CD4-positive, alpha-beta T cell treated with Interleukin-1 beta for 1 hour (primary cell): ENCODE measurements around the gene TSSK3.
A peak's percentile ranks its signal among the peaks of the same experiment; 100 is the strongest.

Source experiments
- DNase-seq, 2 donors: peaks; one replicate each; pipeline ENCODE4 v3.0.0-alpha.2; 2020 to 2022

Gene TSSK3, protein sequence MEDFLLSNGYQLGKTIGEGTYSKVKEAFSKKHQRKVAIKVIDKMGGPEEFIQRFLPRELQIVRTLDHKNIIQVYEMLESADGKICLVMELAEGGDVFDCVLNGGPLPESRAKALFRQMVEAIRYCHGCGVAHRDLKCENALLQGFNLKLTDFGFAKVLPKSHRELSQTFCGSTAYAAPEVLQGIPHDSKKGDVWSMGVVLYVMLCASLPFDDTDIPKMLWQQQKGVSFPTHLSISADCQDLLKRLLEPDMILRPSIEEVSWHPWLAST

DNA sequence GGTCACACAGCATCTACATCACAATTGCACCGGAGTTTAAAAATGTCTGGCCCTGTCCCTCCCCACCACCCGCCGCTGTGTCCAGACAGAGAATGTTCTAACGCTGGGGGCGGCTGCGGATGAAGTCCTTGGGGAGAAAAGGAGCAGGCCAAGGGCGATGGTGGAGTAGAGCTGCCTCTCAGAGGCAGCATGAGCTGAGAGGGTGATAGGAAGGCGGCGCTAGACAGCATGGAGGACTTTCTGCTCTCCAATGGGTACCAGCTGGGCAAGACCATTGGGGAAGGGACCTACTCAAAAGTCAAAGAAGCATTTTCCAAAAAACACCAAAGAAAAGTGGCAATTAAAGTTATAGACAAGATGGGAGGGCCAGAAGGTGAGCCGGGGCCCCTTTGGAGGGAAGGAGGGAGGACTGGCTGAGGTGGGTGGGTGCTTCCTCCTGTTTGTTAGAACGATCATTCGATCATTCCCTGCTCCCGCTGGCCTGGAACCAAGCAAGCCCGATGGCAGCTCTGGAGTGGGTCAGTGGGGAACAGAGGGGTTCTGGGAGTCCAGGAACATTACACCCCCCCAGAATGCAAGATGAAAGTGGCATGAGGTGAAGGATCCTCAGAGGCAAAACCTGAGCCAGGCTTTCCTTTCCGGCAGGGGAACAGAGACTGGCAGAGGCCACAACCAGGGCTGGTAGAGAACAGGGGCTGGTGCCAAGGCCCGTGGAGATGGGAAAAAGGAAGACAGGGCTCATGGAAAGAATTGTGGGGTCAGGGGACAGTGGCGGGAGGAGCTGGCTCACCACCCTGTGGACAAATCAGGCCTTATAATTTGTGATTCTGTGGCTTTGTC is at the start of gene TSSK3, which contains the start of gene FAM229A:
Gene TSSK3, plus strand, starts transcription at position 66 of the 840 bp plus-strand sequence. Its CDS starts 163 bp downstream, at position 229.
Gene FAM229A, minus strand, starts transcription at position 12 of the 840 bp plus-strand sequence. CDS start 394 bp downstream, outside the sequence.
- no peak for DNase-seq

DNA sequence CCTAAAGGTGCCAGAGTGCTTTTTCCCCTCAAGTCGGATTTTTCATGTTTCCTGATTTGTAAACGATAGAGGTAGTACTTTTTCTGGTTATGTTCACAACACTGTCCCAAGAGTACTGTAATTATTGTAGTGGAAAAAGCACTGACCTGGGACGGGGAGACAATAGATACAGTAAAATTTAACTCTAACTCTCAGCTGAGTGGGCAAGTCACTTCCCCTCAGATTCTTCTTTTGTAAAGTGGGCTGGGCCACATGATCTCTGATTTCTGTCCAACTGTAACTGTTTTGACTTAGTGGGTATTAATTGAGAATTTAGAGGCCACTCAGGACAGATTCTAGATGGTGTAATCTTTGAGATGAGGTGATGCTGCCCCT is 45.4 kb upstream of the TSSK3 start:
- no peak for DNase-seq

DNA sequence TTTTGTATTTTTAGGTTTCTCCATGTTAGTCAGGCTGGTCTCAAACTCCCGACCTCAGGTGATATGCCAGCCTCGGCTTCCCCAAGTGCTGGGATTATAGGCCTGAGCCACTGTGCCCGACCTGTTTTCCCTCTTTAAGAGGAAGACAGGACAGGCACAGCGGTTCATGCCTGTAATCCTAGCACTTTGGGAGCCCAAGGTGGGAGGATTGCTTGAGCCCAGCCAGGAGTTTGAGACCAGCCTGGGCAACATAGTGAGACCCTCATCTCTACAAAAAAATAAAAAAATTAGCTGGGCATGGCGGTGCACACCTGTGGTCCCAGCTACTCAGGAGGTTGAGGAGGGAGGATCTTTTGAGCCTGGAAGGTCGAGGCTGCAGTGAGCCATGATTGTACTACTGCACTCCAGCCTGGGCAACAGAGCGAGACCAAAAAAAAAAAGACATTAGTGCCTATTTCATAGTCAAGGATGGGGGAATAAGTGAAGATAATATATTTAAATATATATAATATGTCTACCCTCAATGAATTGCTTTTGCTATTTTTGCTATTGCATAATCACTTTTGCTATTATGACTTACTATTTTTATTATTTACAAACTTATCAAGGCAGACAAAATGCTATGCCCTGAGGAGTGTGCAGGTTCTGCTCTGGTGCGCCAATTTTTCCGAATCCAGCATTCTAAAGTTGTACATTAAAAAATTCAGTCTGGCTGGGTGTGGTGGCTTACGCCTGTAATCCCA is 44.0 kb upstream of the TSSK3 start:
- DNase-seq, result no peak

DNA sequence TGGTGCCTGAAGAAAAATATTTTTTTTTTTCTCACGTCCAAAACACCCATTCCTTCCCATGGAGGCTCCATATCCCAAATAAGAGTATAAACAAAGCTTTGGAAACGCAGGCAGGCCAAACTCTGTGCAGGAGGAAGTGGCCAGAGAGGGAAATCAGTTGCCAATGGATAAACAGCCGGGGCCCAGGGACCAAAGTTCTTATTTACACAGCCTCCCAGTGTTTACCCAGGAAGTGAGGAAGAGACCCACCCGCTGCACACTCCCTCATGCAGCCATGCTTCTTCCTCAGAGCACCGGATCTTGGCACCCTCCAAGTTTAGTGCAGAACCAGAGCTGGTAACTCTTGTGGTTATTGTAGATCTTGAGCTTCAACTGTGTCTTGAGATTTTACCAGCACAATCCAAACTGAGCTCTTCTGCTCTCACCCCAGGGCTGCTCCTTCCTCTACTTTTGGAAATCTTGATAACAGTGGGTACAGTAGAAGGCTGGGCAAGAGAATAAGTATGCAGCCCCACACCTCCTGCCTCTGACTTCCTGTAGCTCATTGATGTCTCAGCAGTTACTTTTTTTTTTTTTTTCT is 40.5 kb upstream of the TSSK3 start:
- DNase-seq, result peak; percentile 26 to 49

DNA sequence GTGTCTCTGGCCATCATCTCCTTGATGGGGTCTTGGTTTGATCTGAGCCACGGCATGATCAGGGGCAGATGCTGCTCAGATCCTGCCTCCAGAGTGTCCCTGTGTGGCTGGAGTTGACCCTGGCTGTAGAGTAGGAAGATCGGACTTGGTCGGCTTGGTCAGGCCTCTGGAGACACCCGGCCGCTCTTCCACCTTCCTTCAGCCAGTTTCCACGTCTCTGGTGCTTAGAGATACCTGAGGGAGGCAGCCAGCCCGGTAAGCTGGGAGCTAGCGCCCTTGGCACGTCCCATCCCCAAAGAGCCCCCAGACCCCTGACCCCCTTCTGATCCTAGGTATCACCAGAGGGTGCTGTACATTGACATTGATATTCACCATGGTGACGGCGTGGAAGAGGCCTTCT is 35.1 kb upstream of the TSSK3 start:
- no peak for DNase-seq

DNA sequence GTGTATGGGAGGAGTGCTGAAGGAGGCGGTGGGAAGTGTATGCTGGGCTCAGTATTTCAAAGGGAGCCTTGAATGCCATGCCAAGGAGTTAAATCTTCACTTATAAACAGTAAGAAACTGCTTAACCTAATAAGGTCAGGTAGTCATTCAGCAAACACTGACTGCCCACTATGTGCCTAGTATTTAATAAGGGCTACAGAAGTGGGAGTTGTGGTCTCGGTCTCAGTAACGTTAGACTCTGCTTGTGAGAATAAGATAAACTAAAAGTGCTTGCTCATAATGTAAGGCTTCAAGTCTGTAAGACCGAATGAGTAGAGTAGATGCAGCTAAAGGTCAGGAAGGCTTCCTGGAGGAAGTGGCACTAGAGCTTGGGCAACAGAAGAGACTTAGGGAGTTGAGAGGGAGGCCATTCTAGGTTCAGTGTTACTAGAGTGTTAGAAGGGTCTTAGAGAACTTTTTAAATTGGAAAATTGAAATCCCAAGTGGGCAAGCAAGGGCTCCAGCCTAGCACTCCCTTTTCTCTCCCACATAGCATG is 32.3 kb upstream of the TSSK3 start:
- no peak for DNase-seq

DNA sequence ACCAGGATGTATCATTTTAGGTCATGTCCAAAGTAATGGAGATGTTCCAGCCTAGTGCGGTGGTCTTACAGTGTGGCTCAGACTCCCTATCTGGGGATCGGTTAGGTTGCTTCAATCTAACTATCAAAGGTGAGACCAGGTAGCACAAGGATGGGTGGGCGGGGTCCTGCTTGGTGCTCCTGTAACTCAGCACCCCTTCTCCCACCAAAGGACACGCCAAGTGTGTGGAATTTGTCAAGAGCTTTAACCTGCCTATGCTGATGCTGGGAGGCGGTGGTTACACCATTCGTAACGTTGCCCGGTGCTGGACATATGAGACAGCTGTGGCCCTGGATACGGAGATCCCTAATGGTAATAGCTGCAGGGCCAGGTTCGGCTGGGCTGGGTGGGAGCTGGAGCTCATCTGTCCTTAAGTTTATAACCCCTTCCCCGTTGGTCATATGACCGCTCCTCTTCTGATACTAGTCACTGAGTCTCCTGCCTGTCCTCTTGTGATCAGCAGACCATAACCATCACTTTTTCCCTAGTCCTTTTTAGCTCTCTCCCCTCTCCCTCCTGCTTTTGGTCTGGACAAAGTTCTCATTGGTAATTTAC is 31.7 kb upstream of the TSSK3 start:
- DNase-seq, result no peak

DNA sequence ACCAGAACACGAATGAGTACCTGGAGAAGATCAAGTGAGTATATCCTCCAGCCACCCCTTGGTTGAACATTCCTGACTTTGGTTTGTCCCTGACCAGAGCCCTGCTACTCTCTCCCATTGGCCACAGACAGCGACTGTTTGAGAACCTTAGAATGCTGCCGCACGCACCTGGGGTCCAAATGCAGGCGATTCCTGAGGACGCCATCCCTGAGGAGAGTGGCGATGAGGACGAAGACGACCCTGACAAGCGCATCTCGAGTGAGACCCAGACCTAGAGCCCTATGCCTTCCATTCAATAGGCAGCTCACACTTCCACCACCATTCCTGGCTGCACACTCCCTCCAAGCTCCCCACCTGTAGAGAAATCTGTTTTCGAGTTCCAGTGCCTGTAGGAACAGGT is 30.8 kb upstream of the TSSK3 start:
- no peak for DNase-seq

DNA sequence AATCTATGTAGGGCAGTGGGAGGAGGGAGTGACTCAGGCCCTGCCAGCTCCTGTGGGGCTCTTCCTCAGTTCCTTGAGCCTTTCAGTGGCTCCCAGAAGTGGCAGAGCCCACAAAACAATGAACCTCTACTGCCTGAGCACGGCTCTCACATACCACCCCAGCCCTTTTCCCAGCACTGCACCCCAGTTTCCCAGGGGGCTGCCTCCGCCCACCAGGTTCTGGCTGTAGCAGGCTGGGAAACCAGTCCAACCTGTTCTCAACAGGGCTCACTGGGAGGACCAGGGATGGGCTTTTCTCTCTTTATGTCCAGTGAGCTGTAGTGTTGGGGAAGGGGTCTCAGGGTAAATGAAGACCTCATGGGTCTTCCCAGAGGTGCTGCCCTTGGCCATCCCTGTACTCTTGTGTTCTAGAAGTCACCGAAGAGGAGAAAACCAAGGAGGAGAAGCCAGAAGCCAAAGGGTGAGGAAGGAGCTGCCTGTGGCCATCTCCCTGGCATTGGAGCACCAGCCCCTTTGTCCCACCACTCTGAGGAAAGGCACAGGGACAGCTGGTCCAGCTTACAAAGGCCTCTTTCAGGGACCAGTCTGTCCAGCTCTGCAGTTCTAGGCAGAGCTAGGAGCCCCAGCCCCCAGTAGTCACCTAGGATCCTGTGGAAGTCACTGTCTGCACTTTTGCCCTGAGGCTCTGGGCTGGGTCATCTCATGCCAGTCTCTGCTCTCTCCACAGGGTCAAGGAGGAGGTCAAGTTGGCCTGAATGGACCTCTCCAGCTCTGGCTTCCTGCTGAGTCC is 29.9 kb upstream of the TSSK3 start:
- no peak for DNase-seq

DNA sequence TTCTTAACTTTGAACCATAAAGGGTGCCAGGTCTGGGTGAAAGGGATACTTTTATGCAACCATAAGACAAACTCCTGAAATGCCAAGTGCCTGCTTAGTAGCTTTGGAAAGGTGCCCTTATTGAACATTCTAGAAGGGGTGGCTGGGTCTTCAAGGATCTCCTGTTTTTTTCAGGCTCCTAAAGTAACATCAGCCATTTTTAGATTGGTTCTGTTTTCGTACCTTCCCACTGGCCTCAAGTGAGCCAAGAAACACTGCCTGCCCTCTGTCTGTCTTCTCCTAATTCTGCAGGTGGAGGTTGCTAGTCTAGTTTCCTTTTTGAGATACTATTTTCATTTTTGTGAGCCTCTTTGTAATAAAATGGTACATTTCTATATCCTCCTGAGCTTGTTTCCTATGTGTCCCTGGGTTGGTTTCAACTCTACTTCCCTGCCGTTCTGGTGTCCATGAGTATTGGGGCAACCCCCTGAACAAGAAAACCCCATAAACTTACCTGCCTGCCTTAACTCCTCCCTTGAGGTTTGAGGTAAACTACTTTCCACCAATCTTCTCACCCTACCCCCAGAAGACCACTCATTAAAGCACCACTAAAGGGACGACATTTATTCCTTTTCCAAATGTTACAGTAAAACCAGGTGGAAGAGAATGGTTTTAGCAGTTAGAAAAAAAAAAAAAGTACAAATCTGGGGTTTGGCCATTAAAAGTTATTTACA is 28.9 kb upstream of the TSSK3 start:
- no peak for DNase-seq

DNA sequence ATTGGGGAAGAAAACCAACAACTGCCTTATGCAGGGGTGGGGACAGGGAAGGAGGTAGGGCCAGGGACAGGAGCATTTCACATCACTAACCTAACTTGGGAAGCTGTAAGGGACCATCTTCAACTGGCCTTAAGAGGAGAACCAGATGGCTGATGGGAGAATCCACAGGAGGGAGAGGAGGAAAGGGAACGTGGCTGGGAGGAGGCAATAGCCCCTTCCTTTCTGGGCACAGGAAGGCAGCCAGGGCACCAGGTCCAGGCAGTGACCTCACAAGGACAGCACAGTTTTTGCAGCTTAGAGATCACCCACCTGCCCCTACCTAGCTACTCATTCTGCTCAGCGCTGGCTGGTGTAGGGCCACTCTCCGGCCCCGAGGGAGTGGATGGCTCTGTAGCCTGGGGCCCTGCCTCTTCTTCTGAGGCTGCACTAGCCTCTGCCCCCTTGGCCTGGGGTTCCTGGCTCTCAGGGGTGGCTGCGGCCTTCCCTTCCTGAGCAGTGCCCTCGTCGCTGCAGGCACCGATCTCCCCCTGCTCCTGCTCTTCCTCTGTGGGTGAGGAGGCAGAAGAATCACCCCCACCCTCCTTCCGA is 28.0 kb upstream of the TSSK3 start:
- DNase-seq, result no peak

DNA sequence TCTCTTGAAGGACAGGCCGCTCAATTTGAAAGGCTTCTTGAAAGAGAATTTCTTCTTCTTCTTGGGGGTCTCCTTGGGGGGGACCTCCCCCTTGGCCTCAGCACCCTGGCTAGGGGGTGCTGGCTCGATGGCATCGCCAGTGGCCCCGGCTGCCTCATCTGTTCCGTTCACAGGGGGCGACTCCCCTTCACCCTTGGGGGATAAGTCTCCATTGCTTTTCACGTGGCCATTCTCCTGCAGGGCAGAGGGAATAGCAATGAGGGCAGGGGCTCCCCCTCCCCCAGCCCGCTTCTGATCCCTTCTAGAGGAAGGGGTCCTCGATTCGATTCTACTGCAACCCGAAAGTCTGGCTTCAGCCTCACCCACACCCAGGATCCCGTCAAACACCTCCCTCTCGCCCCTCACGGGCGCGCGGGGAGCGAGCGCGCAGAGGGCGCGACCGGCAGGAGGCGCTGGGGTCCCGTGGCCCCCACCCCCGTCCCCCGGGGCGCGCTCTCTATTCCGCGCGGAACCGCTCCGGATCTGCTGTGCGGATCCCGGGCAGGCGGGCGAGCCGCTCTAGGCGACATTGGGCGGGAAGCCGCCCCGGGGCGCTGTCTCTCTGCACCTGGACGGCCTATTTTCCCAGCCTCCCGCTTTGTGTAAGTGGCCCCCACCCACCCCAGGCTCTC is 27.3 kb upstream of the TSSK3 start:
- DNase-seq, result peak; percentile 68 to 70

DNA sequence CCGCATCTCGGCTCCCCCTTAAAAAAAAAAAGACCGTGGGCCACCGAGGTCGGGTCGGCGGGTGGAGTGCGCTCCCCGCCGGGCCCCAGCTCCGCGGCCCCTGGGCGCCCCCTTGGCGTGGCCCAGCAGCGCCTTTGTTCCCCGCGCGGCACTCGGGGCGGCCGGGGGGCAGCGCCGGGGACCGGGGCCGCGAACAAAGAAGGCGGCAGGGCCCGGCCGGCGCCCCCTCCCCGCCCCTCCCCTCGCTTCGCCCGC is 26.9 kb upstream of the TSSK3 start:
- DNase-seq, result no peak

DNA sequence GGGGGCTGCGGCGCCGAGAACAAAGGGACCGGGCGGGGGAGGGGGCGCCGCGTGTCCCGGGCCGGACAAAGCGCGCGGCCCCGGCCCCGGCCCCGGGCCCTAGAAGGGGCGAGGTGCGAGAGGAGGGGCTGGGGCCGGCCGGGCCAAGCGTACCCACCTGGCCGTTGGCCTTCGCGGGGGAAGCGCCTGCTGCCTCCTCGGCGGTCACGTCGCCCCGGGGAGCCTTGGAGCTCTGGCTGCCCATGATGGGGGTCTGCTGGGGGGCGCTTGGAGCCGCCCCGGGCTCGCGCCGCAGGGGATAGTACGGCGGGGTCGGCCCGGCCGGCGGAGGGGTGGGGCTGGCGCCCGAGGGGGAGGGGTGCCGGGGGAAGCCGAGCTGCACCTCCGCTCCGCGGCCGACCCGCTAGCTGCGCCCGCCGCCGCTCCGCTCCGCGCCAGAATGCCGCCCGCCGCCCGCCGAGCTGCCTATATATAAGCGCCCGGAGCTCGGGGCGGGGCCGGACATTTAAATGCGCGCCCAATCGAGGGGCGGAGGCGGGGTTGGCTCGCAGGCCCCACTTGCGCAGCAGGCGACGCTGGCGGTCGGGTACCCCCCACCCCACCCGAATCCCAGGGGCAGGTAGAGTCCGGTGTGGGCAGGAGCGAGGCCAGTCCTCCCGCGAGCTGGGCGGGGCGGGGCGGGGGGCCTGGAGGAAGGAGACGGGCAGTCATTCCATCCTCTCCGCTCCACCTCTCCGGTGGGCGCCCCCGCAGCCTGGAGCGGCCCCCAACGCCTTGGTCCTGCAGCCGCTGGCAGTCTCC is 26.3 kb upstream of the TSSK3 start, which contains the start of gene MARCKSL1:
Gene MARCKSL1, minus strand, starts transcription at position 444 of the 801 bp plus-strand sequence. Its CDS starts 200 bp downstream, at position 244.
- peak; percentile 89 to 90 for DNase-seq

DNA sequence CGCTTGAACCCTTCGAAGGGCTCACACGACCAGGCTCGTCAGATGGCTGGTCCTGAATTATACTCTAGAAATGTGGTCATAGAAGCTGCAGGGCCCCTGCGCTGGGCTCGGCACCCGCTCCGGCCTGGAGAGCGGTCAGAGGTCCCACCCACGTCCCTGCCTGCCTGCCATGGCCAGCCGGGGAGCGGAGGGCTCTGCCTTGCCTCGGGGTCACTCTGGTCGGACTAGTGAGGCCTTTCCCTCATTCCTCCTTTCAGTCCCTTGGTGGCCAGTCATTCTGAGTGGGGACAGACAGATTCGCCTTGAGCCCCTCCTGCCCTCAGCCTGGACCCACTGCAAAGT is 25.8 kb upstream of the TSSK3 start:
- DNase-seq, result no peak

DNA sequence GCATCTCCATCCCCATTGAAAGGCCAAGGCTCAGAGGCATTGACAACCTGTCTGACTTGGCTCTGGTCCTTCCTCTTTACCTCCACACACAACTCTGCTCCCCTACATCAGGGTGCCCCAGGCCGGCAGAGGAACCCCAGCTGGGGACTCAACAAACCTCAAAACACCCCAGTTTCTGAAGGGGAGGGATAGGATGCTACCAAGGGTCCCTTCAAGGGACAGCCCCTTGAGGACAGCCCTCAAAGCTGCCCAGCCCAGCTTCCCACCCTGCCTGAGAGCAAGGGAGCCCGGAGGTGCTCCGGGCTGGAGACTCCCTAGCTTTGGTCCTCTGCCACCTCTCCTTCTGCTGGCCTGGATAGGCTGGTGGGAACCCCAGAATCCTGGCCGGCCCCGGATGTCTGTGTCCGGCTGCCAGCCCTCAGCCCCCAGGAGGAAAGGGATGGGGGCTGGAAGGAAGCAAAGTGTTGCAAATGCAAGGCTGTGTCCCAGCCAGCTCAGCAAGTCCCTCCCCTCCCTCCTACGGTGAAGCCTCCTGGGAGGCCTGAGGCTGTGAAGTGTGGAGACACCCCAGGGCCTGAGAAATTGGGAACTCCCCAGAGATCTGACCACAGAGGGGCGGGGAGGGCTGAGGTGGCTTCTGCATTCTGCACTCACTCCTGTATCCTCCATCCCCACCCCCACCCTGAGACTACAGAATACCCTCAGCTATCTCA is 25.2 kb upstream of the TSSK3 start:
- DNase-seq, result peak; percentile 75 to 87

DNA sequence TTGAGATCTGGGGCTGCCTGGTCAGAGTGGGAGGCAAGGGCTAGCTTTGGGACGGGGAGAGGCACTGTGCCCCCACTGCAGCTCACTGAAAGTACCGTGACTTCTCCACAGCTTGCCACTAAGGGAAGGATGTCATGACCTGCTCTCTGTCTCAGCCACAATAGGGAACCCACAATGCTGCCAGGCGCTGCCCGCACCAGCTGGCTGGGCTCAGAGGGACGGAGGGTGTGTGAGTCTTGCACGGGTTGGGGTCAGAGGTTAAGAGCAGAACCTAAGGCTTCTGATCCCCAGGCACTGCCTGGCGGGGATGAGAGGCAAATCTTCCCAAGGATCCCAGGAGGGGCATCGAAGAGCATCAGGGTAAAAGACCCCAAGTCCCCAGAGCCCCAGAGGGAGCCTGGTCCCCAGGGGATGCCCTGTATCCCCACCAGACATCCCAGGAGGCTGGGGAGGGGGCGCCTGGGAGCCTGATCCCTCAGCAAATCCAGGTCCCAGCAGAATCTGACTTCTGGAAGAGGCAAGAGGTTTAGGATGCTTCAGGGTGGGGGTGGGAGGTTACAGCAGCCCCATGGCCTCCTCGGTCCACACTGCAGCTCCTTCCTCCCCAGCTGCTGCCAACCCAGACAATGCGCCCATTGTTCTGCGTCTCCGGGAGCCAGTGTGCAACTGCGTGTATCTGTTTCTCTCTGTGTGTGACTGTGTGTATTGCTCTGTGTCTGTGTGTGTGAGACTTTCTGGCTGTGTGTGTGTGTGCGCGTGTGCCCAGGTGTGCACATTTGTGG is 24.3 kb upstream of the TSSK3 start:
- peak; percentile 45 to 73 for DNase-seq

DNA sequence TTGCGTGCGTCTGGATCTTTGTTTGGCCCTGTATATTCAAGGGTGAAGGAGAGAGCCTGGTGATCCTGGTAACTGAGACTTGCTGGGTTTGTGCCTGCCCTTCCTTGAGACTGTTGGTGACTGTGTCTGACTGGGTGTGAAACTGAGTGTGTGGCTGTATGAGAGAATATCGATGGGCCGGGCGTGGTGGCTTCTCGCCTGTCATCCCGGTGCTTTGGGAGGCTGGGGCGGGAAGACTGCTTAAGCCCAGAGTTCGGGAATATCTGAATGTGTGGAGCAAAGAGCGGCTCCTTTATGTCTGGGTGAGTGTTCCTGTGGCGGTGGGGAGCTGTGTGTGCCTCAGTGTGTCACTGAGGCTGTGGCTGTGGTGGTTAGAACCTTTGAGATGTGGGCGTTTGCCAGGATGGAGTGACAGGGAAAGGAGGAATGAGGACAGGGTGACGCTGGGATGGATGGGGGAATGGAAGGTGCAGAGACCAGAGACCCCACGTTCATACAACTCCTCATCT is 23.6 kb upstream of the TSSK3 start:
- no peak for DNase-seq
